DOHH2 (cell line): ENCODE results near the gene RNASEH2A.

Source experiments
- CTCF ChIP-seq: fragments of 200-600 bp; sonication (generic); IDR thresholded peaks from one replicate; pipeline ENCODE4 v1.5.1; 2014; ENCODE audit warnings: antibody characterized with exemption, mild to moderate bottlenecking, low read depth, low read length; ENCODE audit not compliant: poor library complexity, severe bottlenecking
- EZH2phosphoT487 ChIP-seq: fragments of 200-600 bp; sonication (generic); IDR thresholded peaks from 2 replicates; pipeline ENCODE4 v1.6.1; 2017; ENCODE audit warnings: borderline replicate concordance, mild to moderate bottlenecking, antibody characterized with exemption, low read length, moderate library complexity, mixed read lengths

GRCh38 chr19:12858041-12858928 lies 51.9 kb downstream of the RNASEH2A start:
- TF ChIP-seq CTCF (no peak), EZH2phosphoT487 (no peak)
